RPMI8226 (cell line): ENCODE results near the gene C9orf43.

Experiments
- DNase-seq: peaks from one replicate; pipeline ENCODE4 v3.0.0-alpha.2; 2015

The C9orf43 gene

GRCh38 chr9:113468716-113469448, 58.3 kb downstream of the C9orf43 start:
- DNase-seq = no peak

GRCh38 chr9:113471143-113471542, 60.6 kb downstream of the C9orf43 start:
- no peak for DNase-seq

- DNase-seq = no peak
Observed at GRCh38 chr9:113471566-113471965, 61.0 kb downstream of the C9orf43 start.

- no peak for DNase-seq
Observed at GRCh38 chr9:113472199-113472598, 61.7 kb downstream of the C9orf43 start.

GRCh38 chr9:113474360-113475028, 63.9 kb downstream of the C9orf43 start:
- no peak for DNase-seq

DNA sequence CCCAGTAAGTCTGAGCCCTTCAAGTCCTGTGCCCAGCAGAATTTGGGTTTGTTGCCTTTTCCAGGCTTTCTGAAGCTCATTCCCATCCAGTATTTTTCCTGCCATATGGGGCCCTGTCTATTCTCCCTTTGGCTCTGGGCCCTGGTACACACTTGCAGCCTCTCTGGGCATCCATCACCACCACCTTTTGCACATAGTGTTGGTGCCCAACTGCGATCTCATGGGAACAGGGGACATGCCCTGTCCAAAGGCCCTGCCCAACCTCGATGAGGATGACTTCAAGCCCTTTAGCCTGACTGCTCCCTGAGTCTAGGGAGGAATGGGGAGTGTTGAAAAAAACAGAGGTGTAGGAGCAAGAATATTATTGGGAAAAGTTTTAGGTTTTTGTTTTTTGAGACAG, 64.5 kb downstream of the C9orf43 start:
- DNase-seq = no peak

- no peak for DNase-seq
Observed at GRCh38 chr9:113475992-113476391, 65.4 kb downstream of the C9orf43 start.

DNA sequence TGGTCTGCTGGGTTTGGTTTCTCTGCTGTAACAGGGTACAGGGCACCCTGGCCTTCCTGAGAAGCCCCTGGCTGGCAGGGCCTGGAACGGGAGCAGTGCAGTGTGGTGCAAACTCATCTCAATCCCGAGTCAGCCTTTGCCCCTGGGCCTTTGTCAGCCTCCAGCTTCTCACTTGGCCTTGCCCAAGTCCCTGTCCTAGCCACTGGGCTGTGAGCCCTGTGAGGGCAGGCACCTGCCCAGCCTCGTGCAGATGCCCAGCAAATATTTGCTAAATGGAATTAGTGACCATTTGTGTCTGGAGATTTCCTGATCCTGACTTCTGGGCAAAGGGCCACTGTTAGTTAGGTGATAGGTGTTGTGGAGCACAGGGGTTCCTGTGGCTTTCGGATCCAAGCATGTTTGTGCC, 66.0 kb downstream of the C9orf43 start:
- DNase-seq = no peak

DNA sequence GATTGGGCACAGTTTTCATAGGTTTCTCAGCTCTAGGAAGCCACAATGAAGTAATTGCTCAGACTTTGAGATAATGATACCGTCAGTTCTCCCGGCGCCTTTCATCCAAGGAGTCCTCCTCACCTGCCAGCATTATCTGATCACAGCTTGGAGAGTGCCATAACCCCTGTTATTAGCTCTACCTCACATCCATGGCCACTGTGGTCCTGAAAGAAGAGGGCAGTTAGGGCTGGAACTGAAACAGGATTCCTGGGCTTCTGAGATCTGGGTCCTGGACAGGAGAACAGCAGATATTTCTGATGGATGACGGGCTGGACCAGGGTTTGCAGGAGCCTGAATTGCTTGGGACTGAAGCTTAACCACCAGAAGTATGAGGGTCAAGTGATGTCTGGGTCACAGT, 66.5 kb downstream of the C9orf43 start:
- no peak for DNase-seq

DNA sequence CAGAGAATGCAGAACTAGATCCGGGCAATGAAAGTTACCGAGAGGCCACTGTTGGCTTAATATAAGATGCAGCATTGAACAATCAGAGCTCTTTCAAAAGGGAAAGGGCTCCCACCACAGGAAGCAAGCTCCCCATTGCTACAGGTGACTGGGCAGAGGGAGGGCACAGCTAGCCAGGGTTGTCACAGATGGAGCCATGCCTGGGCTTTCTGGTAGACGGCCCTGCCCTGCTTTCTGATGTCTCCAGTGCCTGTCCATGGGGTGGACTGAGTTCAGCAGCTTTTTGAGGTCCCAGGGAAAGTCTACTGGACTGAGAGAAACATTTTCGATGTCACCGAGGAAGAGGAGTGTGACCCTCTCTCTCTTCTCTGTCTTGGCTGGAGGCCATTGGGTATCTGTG, 67.1 kb downstream of the C9orf43 start:
- no peak for DNase-seq

DNA sequence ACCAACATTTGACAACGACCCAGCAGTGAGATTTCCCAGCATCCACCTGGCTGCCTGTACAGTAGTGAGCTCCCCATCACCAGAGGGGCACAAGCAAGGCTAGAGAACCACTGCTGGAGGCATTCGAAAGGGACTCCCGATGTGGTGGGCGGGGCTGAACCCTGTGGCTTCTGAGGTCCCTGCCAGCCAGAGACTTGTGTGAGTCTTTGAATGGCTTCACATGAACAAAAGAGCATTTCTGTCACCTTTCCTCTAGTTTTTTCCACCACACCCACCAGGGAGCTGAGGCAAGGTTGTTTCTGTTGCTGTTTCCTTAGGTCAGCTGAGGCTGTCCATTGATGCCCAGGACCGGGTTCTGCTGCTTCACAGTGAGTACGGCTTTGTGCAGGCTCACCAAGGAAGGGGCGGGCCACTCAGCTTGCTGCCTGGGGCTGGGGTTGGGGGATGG, 68.7 kb downstream of the C9orf43 start:
- DNase-seq = peak; percentile 19
